Forelimb muscle (tissue), 1 donor: ENCODE data around the gene CTNNBL1. TPM values are rescaled to one million over a fixed set of nuclear protein-coding genes. Genes with fewer than 3 reads are reported as not detected.
"Not testable (repeated sequence)": the region's sequence is repeated elsewhere in the genome, so short reads cannot be mapped to it uniquely, and the experiment has no call there.

Source experiments
- DNase-seq: peaks from one replicate; pipeline ENCODE4 v3.0.0-alpha.2; 2013; ENCODE audit warnings: low read depth
- polyA plus RNA-seq: library from polyadenylated mRNA; unstranded; fragments of 120-200 nt; gene quantifications from one replicate; pipeline ENCODE4 v1.2.1, GENCODE V29; 2013; ENCODE audit not compliant: insufficient read length

Gene CTNNBL1
- polyA plus RNA-seq, 1 donor, result 26.3 TPM

- no peak for DNase-seq
Measured at GRCh38 chr20:37706298-37706697, 12.5 kb downstream of the CTNNBL1 start.

DNA sequence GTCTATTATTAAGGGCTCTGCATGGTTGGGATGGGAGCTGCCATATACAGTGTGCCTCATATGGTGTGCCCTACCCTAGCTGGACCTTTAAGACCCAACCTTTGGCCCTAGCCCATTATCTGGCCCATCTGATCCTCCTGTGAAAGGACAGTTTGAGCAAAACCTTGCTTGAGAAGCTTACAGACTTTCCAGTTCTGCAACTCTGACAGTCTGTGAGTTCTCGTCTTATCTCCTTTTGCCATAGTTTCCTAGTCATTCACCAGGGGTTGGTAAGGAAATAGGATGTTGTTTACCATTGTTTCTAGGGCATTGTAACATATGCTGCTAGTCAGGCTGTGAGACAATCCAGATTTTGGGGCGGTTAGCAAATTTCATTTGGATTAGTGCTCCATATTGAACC, 17.2 kb downstream of the CTNNBL1 start:
- no peak for DNase-seq

GRCh38 chr20:37711994-37712964, 18.4 kb downstream of the CTNNBL1 start:
- no peak for DNase-seq

GRCh38 chr20:37713396-37713795, 19.6 kb downstream of the CTNNBL1 start:
- no peak for DNase-seq

DNA sequence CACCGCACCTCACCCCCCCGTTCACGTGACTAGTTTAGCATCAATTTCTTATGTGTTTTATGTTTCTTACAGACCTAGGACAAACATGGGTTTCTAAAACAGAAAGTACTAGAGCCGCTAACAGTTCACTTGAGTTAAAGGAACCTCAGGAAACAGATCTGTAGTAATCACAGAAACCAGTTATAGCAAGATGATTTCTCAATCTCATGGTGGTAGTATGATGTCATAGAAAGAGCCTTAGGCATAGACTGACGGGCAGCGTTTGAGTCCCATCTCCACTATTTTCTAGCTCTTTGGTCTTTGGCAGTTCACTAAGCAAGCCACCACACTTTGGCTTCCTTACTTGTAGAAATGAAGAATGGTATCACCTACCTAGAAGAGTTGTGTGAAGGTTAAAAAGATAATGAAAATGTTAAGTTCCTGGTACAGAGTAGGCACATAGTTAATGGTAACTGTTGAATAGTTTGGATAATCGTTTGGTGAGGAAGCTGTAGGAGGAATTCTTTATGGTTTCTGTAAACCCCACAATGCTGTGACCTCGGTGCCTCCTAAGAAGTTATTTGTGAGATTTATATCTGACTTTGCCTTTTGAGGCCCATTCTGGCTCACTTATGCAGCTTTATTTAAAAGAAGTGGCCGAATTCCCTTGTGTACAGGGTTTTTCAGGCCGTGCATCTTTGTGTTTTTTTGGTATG, 21.3 kb downstream of the CTNNBL1 start:
- no peak for DNase-seq

DNA sequence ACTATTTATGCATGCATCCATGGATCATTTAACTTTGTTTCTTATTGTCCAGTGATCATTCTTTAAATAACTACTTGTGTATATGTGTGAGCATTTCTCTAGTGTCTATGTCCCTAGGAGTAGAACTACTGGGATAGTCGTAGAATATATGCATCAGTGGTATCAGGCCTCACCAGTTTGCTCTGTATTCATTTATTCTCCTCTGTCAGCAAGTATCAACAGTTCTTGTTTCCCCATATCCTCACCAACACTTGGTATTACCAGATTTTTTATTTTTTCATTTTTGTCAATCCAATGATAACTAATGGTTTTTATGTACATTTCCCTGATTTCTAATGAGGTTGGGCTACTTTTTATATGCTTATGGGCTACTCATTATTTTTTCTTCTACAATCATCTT, 27.9 kb downstream of the CTNNBL1 start:
- no peak for DNase-seq

- DNase-seq, result not testable (repeated sequence)
Measured at GRCh38 chr20:37722312-37722711, 28.5 kb downstream of the CTNNBL1 start.

DNA sequence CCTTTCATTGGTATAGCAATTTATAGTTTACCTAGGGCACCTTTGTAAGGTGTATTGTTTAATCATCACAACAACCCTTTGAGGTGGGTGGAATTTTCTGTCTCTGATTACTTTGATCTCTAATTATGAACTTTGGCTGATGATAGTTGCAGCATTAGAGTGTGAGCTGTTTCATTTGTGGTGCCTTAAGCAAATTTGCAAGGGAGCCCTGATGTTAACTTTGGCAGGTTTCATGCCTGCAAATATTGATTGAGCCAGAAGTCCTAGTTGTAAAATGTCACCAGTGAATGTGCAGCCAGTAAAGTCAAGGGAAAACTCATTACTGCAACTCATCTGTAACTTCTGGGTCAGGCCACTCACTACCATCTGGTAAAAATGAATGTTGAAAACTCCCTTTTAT, 29.8 kb downstream of the CTNNBL1 start:
- no peak for DNase-seq

- no peak for DNase-seq
Measured at GRCh38 chr20:37725165-37725564, 31.3 kb downstream of the CTNNBL1 start.

GRCh38 chr20:37725855-37726254, 32.0 kb downstream of the CTNNBL1 start:
- DNase-seq, result no peak

DNA sequence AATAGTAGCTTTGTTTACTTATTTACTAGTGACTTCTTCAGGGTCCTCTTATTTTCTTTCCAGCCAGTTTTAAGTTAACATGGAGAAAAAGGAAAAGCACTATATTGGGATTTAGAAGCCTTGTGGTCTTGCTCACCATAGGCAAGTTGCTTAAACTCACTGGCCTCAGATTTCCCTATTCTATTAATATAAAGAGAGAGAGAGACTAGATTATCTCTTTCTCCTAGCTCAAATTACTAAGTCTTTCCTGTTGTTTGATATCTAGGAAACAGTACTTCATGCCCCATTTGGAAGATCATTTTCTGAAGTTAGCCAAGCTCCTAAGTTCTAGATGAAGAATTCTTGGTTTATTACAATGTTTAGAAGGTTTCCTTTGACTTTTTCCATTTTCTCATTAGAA, 32.5 kb downstream of the CTNNBL1 start:
- no peak for DNase-seq

- DNase-seq, result no peak
Measured at GRCh38 chr20:37726971-37727956, 33.4 kb downstream of the CTNNBL1 start.

- no peak for DNase-seq
Measured at GRCh38 chr20:37727957-37728634, 34.3 kb downstream of the CTNNBL1 start.

DNA sequence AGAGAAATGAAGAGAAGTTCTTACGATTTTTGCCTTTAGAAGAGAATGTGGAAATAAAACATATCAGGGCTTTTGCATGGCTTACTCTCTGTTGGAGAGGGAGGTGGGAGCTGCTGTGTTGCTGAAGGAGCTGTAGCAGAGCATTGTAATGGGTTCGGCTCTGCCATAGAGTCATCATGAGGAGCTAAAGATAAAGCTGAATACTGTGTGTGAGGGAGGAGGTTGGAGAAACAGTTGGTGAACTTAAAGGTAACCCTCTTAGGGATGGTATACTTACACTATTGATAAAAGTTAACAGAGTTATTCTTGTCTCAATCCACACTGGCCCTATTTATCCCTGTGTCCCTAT, 34.8 kb downstream of the CTNNBL1 start:
- no peak for DNase-seq

DNA sequence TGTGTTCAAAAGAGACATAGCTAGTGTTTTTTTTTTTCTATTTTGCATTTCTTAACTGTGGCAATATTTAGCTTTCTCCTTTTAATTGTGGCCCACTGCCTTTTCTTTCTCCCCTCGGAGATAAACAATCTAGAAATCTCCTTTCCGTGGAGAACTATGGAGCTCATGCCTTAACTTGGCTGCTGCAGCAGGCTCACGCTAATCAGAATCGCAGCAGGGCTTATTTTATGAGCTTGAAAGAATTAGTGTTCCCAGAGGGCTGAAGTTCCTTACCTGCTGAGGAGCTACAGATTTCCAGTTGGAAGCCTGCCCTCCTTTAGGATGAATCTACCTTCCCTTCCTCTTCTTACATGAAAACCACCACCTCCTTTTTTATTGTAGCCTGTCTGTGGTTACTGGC, 35.6 kb downstream of the CTNNBL1 start:
- DNase-seq, result no peak

GRCh38 chr20:37729909-37730308, 36.1 kb downstream of the CTNNBL1 start:
- DNase-seq, result no peak

- no peak for DNase-seq
Measured at GRCh38 chr20:37733416-37733815, 39.6 kb downstream of the CTNNBL1 start.

DNA sequence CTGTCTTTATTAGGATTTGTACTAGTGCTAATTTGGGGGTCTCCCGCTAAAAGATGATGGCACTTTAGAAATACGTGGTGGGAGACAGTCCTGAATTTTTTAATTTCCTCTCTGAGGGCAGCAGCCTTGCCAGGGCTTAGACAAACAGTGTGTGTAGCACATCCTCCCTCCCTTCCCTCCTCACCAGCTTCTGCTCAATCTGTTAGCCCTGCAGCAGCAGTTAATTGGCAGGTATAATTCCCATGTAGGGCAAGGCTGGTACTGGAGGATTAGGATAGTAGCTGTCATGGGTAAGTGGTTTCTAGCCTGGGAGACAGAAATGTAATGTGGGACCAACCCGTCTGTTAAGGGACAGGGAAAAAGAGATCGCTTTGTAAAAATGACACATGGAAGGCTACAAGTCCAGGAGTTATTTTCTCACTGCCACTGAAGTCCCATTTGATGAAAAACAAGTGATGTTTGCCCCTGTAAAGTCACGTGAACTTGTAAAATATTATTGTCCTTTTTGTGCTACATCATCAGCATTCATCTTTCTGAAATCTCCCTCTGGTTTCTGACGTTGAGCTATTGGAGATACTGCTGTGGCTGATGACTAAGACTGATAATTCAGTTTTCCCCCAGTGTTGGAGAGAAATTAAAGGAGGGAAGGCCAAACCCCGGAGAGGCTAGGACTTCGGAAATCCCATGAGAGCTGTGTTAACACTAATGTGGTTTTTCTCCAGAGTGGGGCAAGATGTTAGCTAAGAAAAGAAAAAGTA, 40.6 kb downstream of the CTNNBL1 start:
- no peak for DNase-seq

DNA sequence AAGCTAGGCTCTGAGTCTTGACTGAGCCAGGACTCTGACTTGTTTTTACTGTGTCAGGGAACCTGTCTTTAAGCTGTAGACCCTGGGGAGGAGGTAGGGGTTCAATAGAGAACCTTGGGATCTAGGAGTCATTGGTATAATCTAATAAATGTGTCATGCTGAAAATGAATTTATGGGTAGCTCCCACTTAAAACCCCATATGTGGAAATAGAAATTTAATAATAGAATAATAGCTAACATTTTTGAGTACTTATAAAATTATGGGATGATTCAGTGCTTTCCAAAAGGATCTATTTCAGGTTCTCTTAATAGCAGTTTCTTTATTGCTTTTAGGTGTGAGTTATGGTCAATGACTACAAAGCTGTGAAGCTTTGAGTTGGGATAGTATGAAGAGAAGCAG, 41.7 kb downstream of the CTNNBL1 start:
- no peak for DNase-seq

GRCh38 chr20:37736132-37736531, 42.3 kb downstream of the CTNNBL1 start:
- DNase-seq, result no peak
